Measurements from ENCODE around the gene CINP.

The CINP gene

GRCh38 chr14:102396521-102396920 lies 33.8 kb upstream of the CINP start:
- no peak overlapping the region for H3K4me3 ChIP-seq (ENCODE audit: insufficient read depth in 1 of 2, low read depth in 1 of 2, low read length in 2 of 2)
- H2BK5ac ChIP-seq (ENCODE audit: low read depth, low read length, poor library complexity, severe bottlenecking) = no peak overlapping the region
- H3K4me1 ChIP-seq (ENCODE audit: control insufficient read depth, insufficient read depth, low read depth, low read length) = no peaks in the 10 kb centered on the region
- no peak overlapping the region for H2BK15ac ChIP-seq (ENCODE audit: low read depth, poor library complexity, severe bottlenecking)
- WGBS = 96% methylated on average over 7 of the region's 7 CpGs
- no peak overlapping the region for H2AFZ ChIP-seq (ENCODE audit: low read depth, low read length)
- H4K91ac ChIP-seq (ENCODE audit: low read length) = no peak overlapping the region
- H2AK5ac ChIP-seq (ENCODE audit: low read length, severe bottlenecking) = no peak overlapping the region
- H3K4ac ChIP-seq (ENCODE audit: low read depth in 1 of 2, low read length in 2 of 2) = no peak overlapping the region
- no peak overlapping the region for H3K18ac ChIP-seq (ENCODE audit: low read depth in 1 of 2, low read length in 2 of 2)
- H3K9me3 ChIP-seq (ENCODE audit: control insufficient read depth, low read length) = peaks cover 11% of the 10 kb centered on the region
- H3K9ac ChIP-seq (ENCODE audit: low read length) = no peak overlapping the region
- no peak overlapping the region for H3K4me2 ChIP-seq (ENCODE audit: low read length, poor library complexity, severe bottlenecking)
- peaks cover 10 to 33% of the 10 kb centered on the region in 2 experiments for H3K36me3 ChIP-seq (ENCODE audit: control insufficient read depth in 1 of 2, insufficient read depth in 2 of 2, low read depth in 1 of 2, low read length in 2 of 2)
- H3K27ac ChIP-seq (ENCODE audit: low read length, poor library complexity, severe bottlenecking) = no peak overlapping the region
- H3K23ac ChIP-seq (ENCODE audit: low read length in 2 of 2) = no peak overlapping the region
- no peaks in the 10 kb centered on the region for H3K27me3 ChIP-seq (ENCODE audit: control insufficient read depth in 1 of 2, insufficient read depth in 1 of 2, low read length in 2 of 2)
- no peak overlapping the region for H4K8ac ChIP-seq (ENCODE audit: low read length)
- H3K79me1 ChIP-seq (replicated peaks; ENCODE audit: low read length, poor library complexity, severe bottlenecking) = peaks cover 6% of the 10 kb centered on the region
- H3K14ac ChIP-seq (ENCODE audit: low read length in 2 of 2) = no peak overlapping the region
- no peak overlapping the region for H2BK120ac ChIP-seq (ENCODE audit: low read depth, low read length)
- H2BK12ac ChIP-seq (ENCODE audit: low read length in 2 of 2) = no peak overlapping the region
- no peak for DNase-seq

- Histone ChIP-seq H3K4me2 (ENCODE audit: low read length, poor library complexity, severe bottlenecking) (no peak overlapping the region), H4K8ac (ENCODE audit: low read length) (no peak overlapping the region), H2AK5ac (ENCODE audit: low read length, severe bottlenecking) (no peak overlapping the region), H2BK5ac (ENCODE audit: low read depth, low read length, poor library complexity, severe bottlenecking) (no peak overlapping the region), H3K4me3 (ENCODE audit: insufficient read depth in 1 of 2, low read depth in 1 of 2, low read length in 2 of 2) (no peak overlapping the region), H3K4ac (ENCODE audit: low read depth in 1 of 2, low read length in 2 of 2) (no peak overlapping the region), H3K9ac (ENCODE audit: low read length) (no peak overlapping the region), H2BK12ac (ENCODE audit: low read length in 2 of 2) (no peak overlapping the region), H3K27me3 (ENCODE audit: control insufficient read depth in 1 of 2, insufficient read depth in 1 of 2, low read length in 2 of 2) (no peaks in the 10 kb centered on the region), H3K23ac (ENCODE audit: low read length in 2 of 2) (no peak overlapping the region), H3K79me1 (replicated peaks; ENCODE audit: low read length, poor library complexity, severe bottlenecking) (peaks cover 10% of the 10 kb centered on the region), H4K91ac (ENCODE audit: low read length) (no peak overlapping the region), H2AFZ (ENCODE audit: low read depth, low read length) (no peak overlapping the region), H3K18ac (ENCODE audit: low read depth in 1 of 2, low read length in 2 of 2) (no peak overlapping the region), H2BK120ac (ENCODE audit: low read depth, low read length) (no peak overlapping the region), H2BK15ac (ENCODE audit: low read depth, poor library complexity, severe bottlenecking) (no peak overlapping the region), H3K9me3 (ENCODE audit: control insufficient read depth, low read length) (peaks cover 8% of the 10 kb centered on the region), H3K36me3 (ENCODE audit: control insufficient read depth in 1 of 2, insufficient read depth in 2 of 2, low read depth in 1 of 2, low read length in 2 of 2) (peaks cover 3 to 25% of the 10 kb centered on the region in 2 experiments), H3K14ac (ENCODE audit: low read length in 2 of 2) (no peak overlapping the region), H3K27ac (ENCODE audit: low read length, poor library complexity, severe bottlenecking) (no peak overlapping the region), H3K4me1 (ENCODE audit: control insufficient read depth, insufficient read depth, low read depth, low read length) (no peaks in the 10 kb centered on the region)
- DNase-seq = no peak
- WGBS = 84% methylated on average over 8 of the region's 9 CpGs
Measured at GRCh38 chr14:102394717-102395375, 32.2 kb upstream of the CINP start.

GRCh38 chr14:102392506-102392905 lies 29.8 kb upstream of the CINP start:
- H2BK12ac ChIP-seq (ENCODE audit: low read length in 2 of 2) = no peak overlapping the region
- no peak for DNase-seq
- no peak overlapping the region for H2AK5ac ChIP-seq (ENCODE audit: low read length, severe bottlenecking)
- no peak overlapping the region for H3K4me3 ChIP-seq (ENCODE audit: insufficient read depth in 1 of 2, low read depth in 1 of 2, low read length in 2 of 2)
- H2AFZ ChIP-seq (ENCODE audit: low read depth, low read length) = no peak overlapping the region
- H3K4me2 ChIP-seq (ENCODE audit: low read length, poor library complexity, severe bottlenecking) = no peak overlapping the region
- H2BK5ac ChIP-seq (ENCODE audit: low read depth, low read length, poor library complexity, severe bottlenecking) = no peak overlapping the region
- no peak overlapping the region for H3K18ac ChIP-seq (ENCODE audit: low read depth in 1 of 2, low read length in 2 of 2)
- H3K4me1 ChIP-seq (ENCODE audit: control insufficient read depth, insufficient read depth, low read depth, low read length) = no peaks in the 10 kb centered on the region
- H3K36me3 ChIP-seq (ENCODE audit: control insufficient read depth in 1 of 2, insufficient read depth in 2 of 2, low read depth in 1 of 2, low read length in 2 of 2) = peaks cover 0 to 30% of the 10 kb centered on the region in 2 experiments
- no peak overlapping the region for H2BK120ac ChIP-seq (ENCODE audit: low read depth, low read length)
- WGBS = 95% methylated on average over 4 of the region's 4 CpGs
- H3K27me3 ChIP-seq (ENCODE audit: control insufficient read depth in 1 of 2, insufficient read depth in 1 of 2, low read length in 2 of 2) = no peaks in the 10 kb centered on the region
- peaks cover 10% of the 10 kb centered on the region for H3K79me1 ChIP-seq (replicated peaks; ENCODE audit: low read length, poor library complexity, severe bottlenecking)
- no peak overlapping the region for H3K23ac ChIP-seq (ENCODE audit: low read length in 2 of 2)
- no peak overlapping the region for H3K9ac ChIP-seq (ENCODE audit: low read length)
- H3K27ac ChIP-seq (ENCODE audit: low read length, poor library complexity, severe bottlenecking) = no peak overlapping the region
- no peak overlapping the region for H3K4ac ChIP-seq (ENCODE audit: low read depth in 1 of 2, low read length in 2 of 2)
- no peak overlapping the region for H4K91ac ChIP-seq (ENCODE audit: low read length)
- H4K8ac ChIP-seq (ENCODE audit: low read length) = no peak overlapping the region
- no peak overlapping the region for H2BK15ac ChIP-seq (ENCODE audit: low read depth, poor library complexity, severe bottlenecking)
- H3K9me3 ChIP-seq (ENCODE audit: control insufficient read depth, low read length) = no peaks in the 10 kb centered on the region
- no peak overlapping the region for H3K14ac ChIP-seq (ENCODE audit: low read length in 2 of 2)

GRCh38 chr14:102390064-102390855 lies 27.6 kb upstream of the CINP start:
- Histone ChIP-seq H4K8ac (ENCODE audit: low read length) (no peak overlapping the region), H3K4ac (ENCODE audit: low read depth in 1 of 2, low read length in 2 of 2) (no peak overlapping the region), H3K27ac (ENCODE audit: low read length, poor library complexity, severe bottlenecking) (no peak overlapping the region), H3K4me2 (ENCODE audit: low read length, poor library complexity, severe bottlenecking) (no peak overlapping the region), H3K4me1 (ENCODE audit: control insufficient read depth, insufficient read depth, low read depth, low read length) (no peaks in the 10 kb centered on the region), H3K4me3 (ENCODE audit: insufficient read depth in 1 of 2, low read depth in 1 of 2, low read length in 2 of 2) (no peak overlapping the region), H3K14ac (ENCODE audit: low read length in 2 of 2) (no peak overlapping the region), H3K36me3 (ENCODE audit: control insufficient read depth in 1 of 2, insufficient read depth in 2 of 2, low read depth in 1 of 2, low read length in 2 of 2) (peaks cover 3 to 36% of the 10 kb centered on the region in 2 experiments), H2BK12ac (ENCODE audit: low read length in 2 of 2) (no peak overlapping the region), H3K27me3 (ENCODE audit: control insufficient read depth in 1 of 2, insufficient read depth in 1 of 2, low read length in 2 of 2) (no peaks in the 10 kb centered on the region), H3K79me1 (replicated peaks; ENCODE audit: low read length, poor library complexity, severe bottlenecking) (peaks cover 10% of the 10 kb centered on the region), H2BK15ac (ENCODE audit: low read depth, poor library complexity, severe bottlenecking) (no peak overlapping the region), H2BK120ac (ENCODE audit: low read depth, low read length) (no peak overlapping the region), H3K9me3 (ENCODE audit: control insufficient read depth, low read length) (no peaks in the 10 kb centered on the region), H3K9ac (ENCODE audit: low read length) (peak overlapping the region; percentile 36), H2AFZ (ENCODE audit: low read depth, low read length) (no peak overlapping the region), H2BK5ac (ENCODE audit: low read depth, low read length, poor library complexity, severe bottlenecking) (no peak overlapping the region), H3K18ac (ENCODE audit: low read depth in 1 of 2, low read length in 2 of 2) (no peak overlapping the region), H2AK5ac (ENCODE audit: low read length, severe bottlenecking) (no peak overlapping the region), H3K23ac (ENCODE audit: low read length in 2 of 2) (no peak overlapping the region), H4K91ac (ENCODE audit: low read length) (no peak overlapping the region)
- no peak for DNase-seq
- 69% methylated on average over 1 of the region's 2 CpGs for whole genome bisulfite sequencing
